Gastrocnemius medialis (tissue), 4 donors: ENCODE results near the gene KLHDC9. TPM values are rescaled to one million over a fixed set of nuclear protein-coding genes. Genes with fewer than 3 reads are reported as not detected.
A peak's percentile ranks its signal among the peaks of the same experiment; 100 is the strongest.
"Not testable (repeated sequence)": the region's sequence is repeated elsewhere in the genome, so short reads cannot be mapped to it uniquely, and the experiment has no call there.

ENCODE experiments used
- ATAC-seq, 2 donors: fragments of 150-250 bp; one replicate each; pipeline ENCODE4 v1.9.1; 2016
- DNase-seq, 2 donors: peaks; one replicate each; pipeline ENCODE4 v3.0.0-alpha.2; 2019
- H3K27ac ChIP-seq, 4 donors: fragments of 200-600 bp; sonication (generic); 1 replicate in 1 of 4; 2 replicates in 3 of 4; pipeline ENCODE4 v1.5.1; 2016 to 2018; ENCODE audit warnings: mild to moderate bottlenecking in 2 of 4, moderate library complexity in 1 of 4
- H3K27me3 ChIP-seq, 3 donors: fragments of 200-600 bp; sonication (generic) in 2 of 3; 1 replicate in 1 of 3; 2 replicates in 2 of 3; pipeline versions ENCODE4 v1.5.1 to v1.6.0; 2016 to 2019; ENCODE audit warnings: mild to moderate bottlenecking in 1 of 3, moderate library complexity in 1 of 3
- H3K36me3 ChIP-seq, 2 donors: fragments of 200-600 bp; sonication (generic) in 1 of 2; one replicate each; pipeline ENCODE4 v1.5.1; 2017 to 2018
- H3K4me1 ChIP-seq, 2 donors: fragments of 200-600 bp; sonication (generic) in 1 of 2; one replicate each; pipeline ENCODE4 v1.5.1; 2016 to 2017; ENCODE audit warnings: mild to moderate bottlenecking in 2 of 2
- H3K4me3 ChIP-seq, 4 donors: fragments of 200-600 bp; sonication (generic) in 3 of 4; 1 replicate in 1 of 4; 2 replicates in 3 of 4; pipeline ENCODE4 v1.5.1; 2016 to 2019; ENCODE audit warnings: mild to moderate bottlenecking in 2 of 4
- H3K9me3 ChIP-seq, 3 donors: fragments of 200-600 bp; sonication (generic) in 2 of 3; 1 replicate in 1 of 3; 2 replicates in 2 of 3; pipeline ENCODE4 v1.5.1; 2016 to 2019
- POLR2A ChIP-seq, 2 donors: fragments of 450-650 bp; IDR thresholded peaks; one replicate each; pipeline ENCODE4 v1.6.1; 2017; ENCODE audit warnings: antibody characterized with exemption in 2 of 2, mild to moderate bottlenecking in 2 of 2, moderate library complexity in 2 of 2
- in situ Hi-C, 4 donors: fragments of 200-750 bp; cut with MboI; loops; one replicate each; pipeline versions ENCODE4 v1.15.0 to v1.8.0; 2017; ENCODE audit warnings: low sequenced_read_pairs in 4 of 4
- intact Hi-C: fragments of 100-400 bp; cut with DNase I; formaldehyde crosslinking; loops from one replicate; pipeline ENCODE4 v1.15.1; 2023; ENCODE audit warnings: low total_unique reads
- total RNA-seq, 4 donors: library from RNA; depleted of rRNA; stranded (reverse); fragments of >200 nt; gene quantifications; one replicate each; pipeline versions ENCODE4 v1.1.0 to v1.2.3, GENCODE V29; 2016
- TF ChIP-seq, protein P1 (sequence below), 5 experiments: fragments of 450-650 bp in 3 of 5; fragments of 200-600 bp in 2 of 5; sonication (generic) in 2 of 5; IDR thresholded peaks in 4 of 5; conservative IDR thresholded peaks in 1 of 5; 1 replicate in 4 of 5; 2 replicates in 1 of 5; pipeline ENCODE4 v1.5.1; 2016 to 2019; ENCODE audit warnings: antibody characterized with exemption in 5 of 5, mild to moderate bottlenecking in 3 of 5, moderate library complexity in 3 of 5

KLHDC9 gene
- total RNA-seq, 4 donors from 2014 or later = 0.89 to 2.4 (median 1.3) TPM

- H3K4me3 ChIP-seq = no peak overlapping the region
- in situ Hi-C loops (no loop called here), intact Hi-C loops (no loop called here)
- H3K4me1 ChIP-seq = peaks cover 53 to 57% of the 10 kb centered on the region in 2 donors
- no peaks in the 10 kb centered on the region for H3K36me3 ChIP-seq
- TF ChIP-seq POLR2A (IDR thresholded peaks at IDR 0.05) = no peak
- TF ChIP-seq, protein P1, sequence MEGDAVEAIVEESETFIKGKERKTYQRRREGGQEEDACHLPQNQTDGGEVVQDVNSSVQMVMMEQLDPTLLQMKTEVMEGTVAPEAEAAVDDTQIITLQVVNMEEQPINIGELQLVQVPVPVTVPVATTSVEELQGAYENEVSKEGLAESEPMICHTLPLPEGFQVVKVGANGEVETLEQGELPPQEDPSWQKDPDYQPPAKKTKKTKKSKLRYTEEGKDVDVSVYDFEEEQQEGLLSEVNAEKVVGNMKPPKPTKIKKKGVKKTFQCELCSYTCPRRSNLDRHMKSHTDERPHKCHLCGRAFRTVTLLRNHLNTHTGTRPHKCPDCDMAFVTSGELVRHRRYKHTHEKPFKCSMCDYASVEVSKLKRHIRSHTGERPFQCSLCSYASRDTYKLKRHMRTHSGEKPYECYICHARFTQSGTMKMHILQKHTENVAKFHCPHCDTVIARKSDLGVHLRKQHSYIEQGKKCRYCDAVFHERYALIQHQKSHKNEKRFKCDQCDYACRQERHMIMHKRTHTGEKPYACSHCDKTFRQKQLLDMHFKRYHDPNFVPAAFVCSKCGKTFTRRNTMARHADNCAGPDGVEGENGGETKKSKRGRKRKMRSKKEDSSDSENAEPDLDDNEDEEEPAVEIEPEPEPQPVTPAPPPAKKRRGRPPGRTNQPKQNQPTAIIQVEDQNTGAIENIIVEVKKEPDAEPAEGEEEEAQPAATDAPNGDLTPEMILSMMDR (IDR thresholded peaks at IDR 0.05 in 4 of 5, conservative IDR thresholded peaks at IDR 0.05 in 1 of 5) = no peak
- H3K27ac ChIP-seq = peak overlapping the region in 3 of 4 donors; percentile 90 to 100 (median 99)
- H3K9me3 ChIP-seq = no peaks in the 10 kb centered on the region
- no peaks in the 10 kb centered on the region for H3K27me3 ChIP-seq
- DNase-seq (no peak), ATAC-seq (no peak)
Measured at GRCh38 chr1:161114556-161114955, 16.4 kb downstream of the KLHDC9 start.

DNA sequence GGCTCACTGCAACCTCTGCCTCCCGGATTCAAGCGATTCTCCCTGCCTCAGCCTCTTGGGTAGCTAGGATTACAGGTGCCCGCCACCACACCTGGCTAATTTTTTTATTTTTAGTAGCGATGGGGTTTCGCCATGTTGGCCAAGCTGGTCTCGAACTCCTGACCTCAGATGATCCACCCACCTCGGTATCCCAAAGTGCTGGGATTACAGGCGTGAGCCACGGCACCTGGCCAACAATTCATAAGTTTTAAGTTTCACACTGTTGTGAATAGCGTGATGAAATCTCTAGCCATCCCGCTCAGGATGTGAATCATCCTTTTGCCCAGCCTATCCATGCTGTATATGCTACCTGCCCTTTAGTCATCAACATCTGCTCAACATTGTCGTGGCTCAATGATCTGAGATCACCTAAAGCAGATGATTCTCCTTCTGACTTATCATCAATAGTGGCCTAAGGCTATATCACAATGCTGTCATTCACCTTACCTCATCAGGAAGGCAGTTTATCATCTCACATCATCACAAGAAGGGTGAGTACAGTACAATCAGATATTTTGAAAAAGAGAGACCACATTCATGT, 17.1 kb downstream of the KLHDC9 start:
- DNase-seq = peak in 1 of 2 donors; percentile 53
- intact Hi-C loops = loop anchor here (5.0 kb wide), 1 partner anchor 112 kb away; the partner anchor contains the start of gene TOMM40L
- H3K4me3 ChIP-seq = no peak overlapping the region
- peaks cover 60 to 61% of the 10 kb centered on the region in 2 donors for H3K4me1 ChIP-seq
- TF ChIP-seq, protein P1 (IDR thresholded peaks at IDR 0.05 in 4 of 5, conservative IDR thresholded peaks at IDR 0.05 in 1 of 5) = no peak
- TF ChIP-seq POLR2A (IDR thresholded peaks at IDR 0.05) = no peak
- peak overlapping the region; percentile 90 to 100 (median 98) for H3K27ac ChIP-seq
- peak in 1 of 2 donors; percentile 45 for ATAC-seq
- no peaks in the 10 kb centered on the region for H3K9me3 ChIP-seq
- in situ Hi-C loops = no loop called here
- peaks cover 0 to 5% of the 10 kb centered on the region in 2 donors for H3K36me3 ChIP-seq
- H3K27me3 ChIP-seq = no peaks in the 10 kb centered on the region

GRCh38 chr1:161115961-161116360, 17.8 kb downstream of the KLHDC9 start:
- H3K4me3 ChIP-seq, H3K27me3 ChIP-seq, H3K9me3 ChIP-seq, DNase-seq, ATAC-seq, in situ Hi-C loops: not testable (repeated sequence)
- intact Hi-C loops = loop anchor here (5.0 kb wide), 1 partner anchor 111 kb away; the partner anchor contains the start of gene TOMM40L
- H3K27ac ChIP-seq = peak overlapping the region; percentile 90 to 100 (median 98)
- H3K4me1 ChIP-seq = peaks cover 61% of the 10 kb centered on the region in 2 donors
- H3K36me3 ChIP-seq = peaks cover 0 to 13% of the 10 kb centered on the region in 2 donors

- in situ Hi-C loops (no loop called here), intact Hi-C loops (loop anchor here (1.0 to 5.0 kb wide), 3 partner anchors 14 to 109 kb away; partner anchors contain the start of genes DEDD, TOMM40L and UFC1)
- TF ChIP-seq, protein P1 (IDR thresholded peaks at IDR 0.05 in 4 of 5, conservative IDR thresholded peaks at IDR 0.05 in 1 of 5) = no peak
- peak; percentile 91 to 94 for TF ChIP-seq POLR2A (IDR thresholded peaks at IDR 0.05)
- H3K27me3 ChIP-seq = no peaks in the 10 kb centered on the region
- H3K9me3 ChIP-seq = no peaks in the 10 kb centered on the region
- DNase-seq = peak; percentile 76 to 78
- H3K36me3 ChIP-seq = peaks cover 0 to 33% of the 10 kb centered on the region in 2 donors
- H3K4me1 ChIP-seq = peaks cover 53% of the 10 kb centered on the region in 2 donors
- H3K4me3 ChIP-seq = peak within 1 kb of the TSS; percentile 83 to 100 (median 99)
- ATAC-seq = peak; percentile 84 to 86
- H3K27ac ChIP-seq = peak within 1 kb of the TSS; percentile 90 to 100 (median 98)
Measured at GRCh38 chr1:161117759-161118581, 19.8 kb downstream of the KLHDC9 start, which contains the start of the genes NIT1 and PFDN2. TSS of gene NIT1 (plus strand) at chr1:161118105. CDS start at chr1:161118177, 72 bp downstream. TSS of gene PFDN2 (minus strand) at chr1:161118037. CDS start at chr1:161118026, 11 bp downstream.
